GM21576 (cell line): Measurements from ENCODE around the gene PACRGL.

Experiments used
- ATAC-seq: cut with Tn5 transposase; IDR thresholded peaks from one replicate; pipeline ENCODE4 v1.9.1; 2021; ENCODE audit warnings: mild to moderate bottlenecking, moderate library complexity; ENCODE audit not compliant: unreplicated experiment

Gene PACRGL

DNA sequence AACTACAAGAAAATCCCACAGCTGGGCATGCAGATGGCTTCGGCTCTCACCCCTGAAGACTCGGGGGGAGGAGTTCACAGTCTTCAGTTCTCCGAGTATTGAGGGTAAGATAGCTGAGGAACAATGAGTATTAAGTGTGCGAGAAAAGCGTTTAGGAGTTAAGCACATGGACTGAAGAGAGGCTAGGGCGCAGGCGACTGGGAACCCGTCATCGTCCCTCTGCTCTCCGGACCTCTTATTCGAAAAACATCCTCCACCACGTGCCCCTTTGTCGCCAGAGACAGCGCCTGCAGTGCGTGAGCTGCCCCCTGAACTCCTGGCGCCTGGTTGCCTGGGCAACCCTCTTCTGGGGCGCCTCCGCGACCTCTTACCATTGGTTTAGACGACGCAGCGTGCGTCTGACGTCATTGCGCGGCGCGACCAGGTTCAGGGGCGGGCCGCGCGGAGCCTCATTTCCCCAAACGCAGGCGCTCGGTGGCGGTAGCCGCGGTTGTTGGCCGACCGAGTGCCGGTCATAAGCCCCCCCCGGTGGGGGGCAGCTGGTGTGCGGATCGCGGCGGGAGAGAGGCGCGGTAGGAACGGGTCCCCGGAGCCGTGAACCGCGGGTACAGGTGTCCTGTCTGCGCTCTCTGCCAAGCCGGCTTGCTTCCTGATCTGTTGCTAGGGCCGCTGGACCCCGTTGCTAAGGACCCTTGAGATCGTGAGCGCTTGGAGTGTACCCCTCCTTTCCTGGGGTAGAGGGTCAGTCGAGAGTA, at the start of gene PACRGL:
Gene PACRGL (plus strand): TSS at position 452 of the 755 bp plus-strand sequence. CDS start 4,024 bp downstream, outside the sequence.
- ATAC-seq = peak; percentile 100

DNA sequence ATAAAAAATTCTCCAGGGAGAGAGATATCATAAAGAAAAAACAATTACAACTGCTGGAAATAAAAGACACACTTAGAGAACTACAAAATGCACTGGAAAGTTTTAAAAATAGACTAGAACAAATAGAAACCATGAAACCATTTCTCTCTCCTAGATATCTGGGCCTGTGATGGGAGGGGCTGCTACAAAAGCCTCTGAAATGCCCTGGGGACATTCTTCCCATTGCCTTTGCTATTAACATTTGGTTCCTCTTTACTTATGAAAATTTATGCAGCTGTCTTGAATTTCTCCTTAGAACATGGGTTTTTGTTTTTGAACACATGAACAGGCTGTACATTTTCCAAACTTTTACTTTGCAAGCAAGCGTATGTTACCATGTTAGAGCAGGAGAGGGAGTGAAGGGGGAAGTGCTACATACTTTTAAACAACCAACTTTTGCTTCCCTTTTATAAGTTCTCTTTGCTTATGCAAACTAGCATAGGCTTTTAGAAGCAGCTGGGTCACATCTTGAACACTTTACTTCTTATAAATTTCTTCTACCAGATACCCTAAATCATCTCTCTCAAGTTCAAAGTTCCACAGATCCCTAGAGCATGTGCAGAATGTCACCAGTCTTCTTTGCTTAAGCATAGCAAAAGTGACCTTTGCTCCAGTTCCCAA, 47.9 kb upstream of the PACRGL start:
- ATAC-seq = no peak

DNA sequence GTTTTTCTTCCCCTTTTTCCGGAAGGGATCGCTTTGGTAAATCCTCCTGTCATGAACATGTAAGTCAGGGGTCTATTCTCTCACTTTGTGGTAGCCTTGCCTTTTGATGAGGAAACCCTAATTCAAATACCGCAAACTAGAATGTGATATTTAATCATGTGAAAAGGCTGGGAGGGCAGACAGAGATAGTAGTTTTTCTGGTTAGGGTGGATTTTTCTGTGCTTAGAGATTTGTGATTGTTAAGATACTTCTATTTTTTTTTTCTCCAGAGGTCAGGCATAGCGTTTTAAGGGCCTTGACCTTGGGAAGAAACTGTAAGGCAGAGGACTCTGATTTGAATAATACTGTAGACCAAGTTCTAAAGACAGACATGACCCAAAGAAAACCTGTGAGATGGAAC, 41.8 kb upstream of the PACRGL start:
- ATAC-seq = no peak

DNA sequence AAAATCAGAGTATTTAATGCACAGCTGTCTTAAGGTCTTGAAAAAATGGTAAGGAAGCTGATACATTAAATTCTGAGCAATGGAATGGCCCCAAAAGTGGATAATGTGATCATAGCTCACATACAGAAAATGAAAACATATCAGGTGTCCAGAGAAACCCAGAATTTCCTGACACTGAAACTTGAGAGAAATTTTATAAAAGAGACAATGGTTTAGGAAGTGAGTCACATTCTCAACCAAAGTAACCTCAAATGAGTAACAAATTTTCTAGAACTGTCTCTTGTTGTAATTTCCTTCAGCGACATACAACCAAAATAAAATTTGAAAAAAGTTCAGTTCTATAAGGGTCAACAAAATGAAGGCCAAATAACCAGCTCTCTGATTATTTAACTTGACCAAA, 37.4 kb upstream of the PACRGL start:
- ATAC-seq = no peak

DNA sequence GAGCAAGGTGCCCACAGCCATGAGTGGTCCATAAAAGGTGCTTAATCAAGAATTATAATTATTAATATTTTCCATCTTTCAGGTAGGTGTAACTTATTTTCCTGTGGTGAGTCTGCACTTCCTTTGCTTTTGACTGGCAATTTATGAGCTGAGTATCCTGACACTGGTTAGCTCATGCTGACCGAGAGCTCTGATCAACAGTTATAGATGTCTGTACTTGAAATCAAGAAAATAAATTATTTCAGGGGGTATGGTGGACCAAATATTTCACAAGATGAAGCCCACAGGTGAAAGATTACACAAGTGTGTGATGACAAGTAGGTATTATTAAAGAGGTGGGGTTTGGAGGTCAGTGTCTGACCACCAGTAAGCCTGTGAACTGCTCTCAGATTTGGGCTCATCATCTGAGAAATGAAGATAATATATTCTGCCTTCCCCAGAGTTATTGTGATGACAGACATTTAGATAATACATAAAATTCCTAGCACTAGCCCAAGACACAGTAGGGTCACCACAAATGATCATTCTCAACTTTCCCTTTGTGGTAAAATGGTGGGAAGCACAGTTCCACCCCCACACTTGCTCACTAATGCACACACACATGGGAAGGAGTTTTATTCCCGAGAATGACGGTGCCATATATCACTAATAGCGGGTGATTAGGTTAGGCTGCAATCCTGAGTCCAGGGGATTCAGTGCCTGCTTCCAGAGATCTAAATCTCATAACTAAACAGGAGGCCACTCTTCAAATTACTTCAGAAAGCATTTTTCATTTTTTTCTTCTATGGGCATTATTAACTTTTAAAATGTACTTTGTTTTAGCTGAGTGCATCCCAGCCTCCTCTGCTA, 34.0 kb upstream of the PACRGL start:
- ATAC-seq = no peak

DNA sequence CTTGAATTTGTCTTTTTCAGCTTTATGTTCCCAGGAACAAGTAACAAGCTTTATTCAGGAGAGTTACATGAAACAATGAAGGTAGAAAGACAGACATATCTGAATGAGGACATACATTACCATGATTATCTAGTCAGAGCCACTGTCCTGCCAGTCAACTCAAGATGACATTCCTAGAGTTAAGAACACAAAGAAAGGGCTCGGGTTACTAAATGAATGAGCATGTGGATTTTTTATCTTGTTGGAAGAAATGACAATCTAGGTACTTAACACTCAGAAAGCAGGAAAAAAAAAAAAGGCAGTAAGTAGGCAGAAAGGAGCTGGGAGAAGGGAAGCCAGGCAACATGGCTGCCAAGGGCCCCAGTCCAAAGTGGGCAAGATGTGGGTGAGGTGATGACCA, 28.0 kb upstream of the PACRGL start:
- no peak for ATAC-seq

DNA sequence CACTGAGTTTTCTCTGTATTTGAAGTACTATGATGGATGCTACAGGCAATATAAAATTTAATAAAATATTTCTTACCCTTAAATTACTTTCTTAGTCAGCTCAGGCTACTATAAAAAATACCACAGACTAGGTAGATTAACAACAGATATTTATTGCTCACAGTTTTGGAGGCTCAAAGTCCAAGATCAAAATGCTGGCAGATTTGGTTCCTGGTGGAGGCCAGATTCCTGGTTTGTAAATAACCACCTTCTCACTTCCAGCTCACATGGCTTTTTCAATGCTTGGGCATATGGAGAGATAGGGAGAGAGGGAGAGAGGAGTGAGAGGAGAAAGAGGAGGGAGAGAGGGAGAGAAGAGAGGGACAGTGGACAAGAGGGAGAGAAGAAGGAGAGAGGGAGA, 24.5 kb upstream of the PACRGL start:
- ATAC-seq = no peak

DNA sequence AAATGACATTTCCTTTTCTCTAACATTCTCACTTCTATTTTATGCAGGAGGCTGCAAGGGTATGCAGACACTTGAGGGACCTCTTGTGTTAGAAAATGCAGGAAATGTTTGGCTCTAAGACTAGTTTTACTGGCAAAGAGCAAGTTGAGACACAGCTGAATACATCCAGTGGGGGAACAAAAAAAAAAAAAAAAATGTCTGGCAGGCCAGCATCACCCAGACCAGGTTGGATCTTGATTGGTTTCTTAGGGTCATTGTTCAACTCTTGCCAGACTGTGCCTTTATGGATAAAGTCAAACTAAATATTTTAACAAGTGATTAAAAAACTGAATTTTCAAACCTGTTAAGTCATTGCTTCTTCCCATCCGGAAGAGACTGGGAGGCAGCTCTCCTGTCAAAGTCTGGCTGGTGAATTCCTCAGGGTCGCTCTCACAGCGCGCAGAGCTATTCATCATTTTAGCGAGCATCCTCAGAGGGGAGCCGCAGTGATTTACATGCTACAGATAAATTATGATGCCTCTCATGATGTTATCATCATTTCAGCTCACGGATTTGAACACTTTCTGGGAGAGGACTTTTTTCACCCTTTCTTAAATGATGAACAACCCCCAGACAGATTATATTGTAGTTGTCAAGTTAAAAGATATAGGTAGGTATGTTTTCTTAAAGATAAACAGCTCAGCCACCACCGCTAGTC, 23.6 kb upstream of the PACRGL start:
- no peak for ATAC-seq

DNA sequence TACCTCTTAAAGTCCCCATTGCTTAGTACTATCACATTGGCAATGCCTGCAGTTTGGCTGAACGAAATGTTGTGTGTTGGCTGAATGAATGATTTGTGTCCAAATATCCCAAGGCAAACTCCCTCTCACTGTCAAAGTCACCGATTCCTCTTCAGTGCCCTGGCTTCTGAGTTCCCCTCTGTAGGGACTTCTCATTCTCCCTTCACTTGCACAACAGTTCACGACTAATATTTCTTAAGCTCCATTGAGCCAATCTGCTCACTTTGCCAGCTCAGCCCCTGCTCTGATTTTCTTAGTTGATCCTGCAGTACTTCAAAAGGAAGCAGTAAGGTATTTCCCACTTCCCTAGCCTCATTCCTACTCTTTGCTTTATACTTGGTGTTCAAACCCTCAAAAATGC, 21.9 kb upstream of the PACRGL start:
- ATAC-seq = no peak

DNA sequence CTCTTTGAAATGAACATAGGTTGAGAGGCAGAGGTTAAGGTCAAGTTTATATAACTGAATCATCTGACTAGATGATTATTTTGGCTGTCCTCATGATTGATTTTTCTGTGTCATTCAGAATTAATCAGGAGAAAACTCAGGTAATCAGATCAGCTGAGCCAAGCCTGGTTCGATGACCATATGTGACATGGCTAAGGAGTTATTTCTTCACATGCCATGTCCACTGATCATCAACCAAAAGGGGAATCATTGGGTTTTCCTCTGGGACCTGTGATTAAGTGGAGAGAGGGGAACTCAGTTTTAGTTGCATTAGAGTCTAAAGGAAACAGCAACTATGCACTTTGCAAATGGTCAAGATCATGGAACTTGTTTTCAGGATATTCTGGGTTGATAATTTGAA, 20.3 kb upstream of the PACRGL start:
- ATAC-seq = no peak

DNA sequence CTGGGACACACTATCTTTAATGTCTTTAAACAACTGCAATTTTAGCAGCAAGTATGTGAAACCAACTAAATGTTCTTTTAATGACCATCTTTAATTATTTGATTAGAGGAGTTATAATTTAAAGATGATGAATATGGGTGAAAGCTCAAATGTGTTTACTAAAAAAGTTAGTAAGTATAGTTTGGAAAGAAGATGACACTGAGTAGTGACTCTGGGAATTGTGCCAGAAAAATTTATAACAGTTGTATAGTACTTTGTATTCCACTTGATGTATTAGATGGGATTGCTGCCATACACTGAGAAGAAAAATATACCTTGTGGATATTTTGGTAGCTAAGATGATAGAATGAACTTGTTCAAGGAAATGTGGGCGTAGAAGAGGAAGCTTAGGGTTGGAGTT, 19.5 kb upstream of the PACRGL start:
- ATAC-seq = no peak

DNA sequence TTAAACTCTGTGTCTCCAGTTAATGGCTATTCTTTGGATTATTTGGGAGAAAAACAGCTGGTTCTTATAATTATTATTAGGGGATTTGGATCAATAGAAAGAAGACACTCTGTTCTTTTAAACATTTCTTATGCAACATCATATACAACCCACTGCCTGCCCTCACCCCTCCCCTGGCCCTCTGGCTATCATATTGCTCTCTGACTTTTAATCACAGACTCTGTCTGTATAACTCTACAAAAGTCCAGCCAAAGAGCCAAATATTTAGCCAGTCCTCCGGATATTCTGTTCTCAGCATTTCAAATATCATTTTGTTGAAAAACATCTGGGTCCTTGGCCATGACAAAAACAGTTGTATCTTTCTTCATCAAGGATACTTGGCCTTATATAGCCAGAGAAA, 19.0 kb upstream of the PACRGL start:
- ATAC-seq = no peak

DNA sequence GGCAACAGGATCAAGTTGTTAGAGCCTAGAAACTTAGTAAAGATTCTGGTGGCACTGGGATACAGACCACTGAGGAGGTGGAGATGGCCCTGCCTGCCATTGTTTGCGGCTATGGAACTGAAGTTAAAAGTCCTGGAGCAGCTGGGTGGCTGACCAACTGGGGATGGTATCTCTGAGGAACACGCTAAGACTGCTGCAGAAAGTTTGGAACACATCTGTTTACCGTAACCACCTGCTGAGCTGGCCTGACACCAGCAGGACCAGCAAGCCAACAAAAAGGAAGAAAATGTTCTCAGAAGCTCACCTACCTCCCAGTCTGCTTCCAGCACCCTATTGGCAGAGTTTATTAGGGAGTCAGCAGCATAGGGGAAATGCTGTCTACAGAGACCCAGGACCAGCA, 17.4 kb upstream of the PACRGL start:
- no peak for ATAC-seq

DNA sequence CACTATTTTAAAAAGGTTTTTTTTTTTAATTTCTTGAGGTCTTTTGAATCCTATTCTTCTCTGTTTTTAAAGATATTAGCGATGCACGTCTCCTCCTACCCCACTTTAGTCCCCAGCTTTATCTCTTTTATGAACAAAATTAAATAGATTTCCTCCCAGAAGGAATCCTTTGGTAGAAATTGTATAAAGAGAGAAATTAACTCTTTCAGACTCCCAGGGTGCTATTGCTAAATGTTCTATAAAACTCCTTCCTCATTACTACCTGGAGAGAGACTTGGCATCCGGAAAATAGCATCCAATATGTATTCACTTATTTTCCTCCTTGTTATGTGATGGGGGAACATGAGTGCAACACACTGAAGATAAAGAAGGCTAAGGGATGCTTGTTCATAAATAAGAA, 16.5 kb upstream of the PACRGL start:
- ATAC-seq = no peak

DNA sequence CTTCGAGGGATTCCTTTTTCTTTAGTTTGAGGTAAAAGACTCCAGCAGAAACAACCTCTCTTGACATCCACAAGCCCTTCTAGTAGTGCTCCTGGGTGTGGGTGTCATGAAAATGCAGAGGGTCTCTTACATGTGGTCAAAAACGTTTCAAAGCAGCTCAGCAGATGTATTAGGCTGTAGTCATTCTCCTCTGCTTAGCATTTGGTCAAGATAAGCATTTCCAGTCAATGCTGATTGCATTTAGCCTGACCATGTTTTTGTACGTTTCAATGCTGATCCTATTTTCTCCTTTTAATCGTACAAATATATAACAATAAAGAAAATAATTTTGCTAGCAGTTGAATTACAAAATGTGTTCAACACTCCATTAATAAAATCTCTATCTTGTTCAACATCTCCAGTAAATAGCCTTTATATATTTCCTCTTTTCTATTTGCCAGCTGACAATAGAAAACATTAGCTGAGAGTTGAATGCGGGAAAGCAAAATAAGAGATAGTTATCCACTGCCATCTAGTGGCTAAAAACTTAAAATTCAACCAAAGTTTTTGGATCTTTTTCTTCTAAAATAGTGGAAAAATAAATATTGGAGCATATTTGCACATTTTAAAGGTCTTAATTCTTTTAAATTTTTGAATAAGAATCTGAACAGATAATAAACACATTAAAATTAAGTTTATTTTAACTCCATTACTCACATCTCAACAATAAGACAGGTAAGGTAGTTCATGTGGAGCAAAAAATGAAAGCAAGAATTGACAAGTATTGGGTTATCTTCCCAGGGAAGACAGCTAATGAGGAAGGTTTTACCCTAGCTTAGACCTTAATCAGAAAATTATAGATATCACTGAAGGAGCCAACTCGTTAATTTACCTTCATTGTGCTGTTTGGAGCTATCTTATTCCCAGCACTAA, 15.2 kb upstream of the PACRGL start:
- no peak for ATAC-seq

DNA sequence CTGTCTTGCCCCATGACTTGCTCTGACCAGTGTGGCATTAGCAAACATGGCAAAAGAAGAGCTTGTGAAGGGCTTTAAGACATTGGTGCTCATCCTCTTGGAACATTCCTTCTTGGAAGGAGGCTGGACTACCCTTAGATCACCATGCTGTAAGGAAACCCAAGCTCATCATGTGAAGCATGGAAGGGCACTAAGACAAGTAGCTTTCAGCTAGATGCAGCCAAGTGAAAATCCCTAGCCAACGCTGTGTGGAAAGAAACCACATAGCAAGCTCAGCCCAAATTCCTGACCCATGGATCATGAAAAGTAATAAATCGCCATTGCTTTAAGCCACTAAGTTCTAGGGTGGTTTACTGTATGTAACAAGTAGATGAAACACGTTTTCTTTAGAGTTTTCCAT, 12.4 kb upstream of the PACRGL start:
- no peak for ATAC-seq

DNA sequence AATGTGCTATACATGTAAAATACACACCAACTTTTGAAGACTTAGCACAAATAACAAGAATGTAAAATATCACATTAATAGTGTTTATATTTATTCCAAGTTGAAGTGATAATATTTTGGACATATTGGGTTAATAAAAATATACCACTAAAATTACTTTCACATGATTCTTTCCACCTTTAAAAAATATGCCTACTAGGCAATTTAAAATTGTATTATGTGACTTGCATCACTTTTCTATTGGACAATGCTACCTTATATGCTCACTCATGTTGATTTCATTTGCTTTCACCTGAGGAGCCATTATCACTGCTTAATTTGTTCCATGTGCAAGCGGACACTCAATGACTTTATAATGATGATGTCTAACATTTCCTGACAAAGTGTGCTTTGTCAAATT, 3.4 kb upstream of the PACRGL start:
- no peak for ATAC-seq

DNA sequence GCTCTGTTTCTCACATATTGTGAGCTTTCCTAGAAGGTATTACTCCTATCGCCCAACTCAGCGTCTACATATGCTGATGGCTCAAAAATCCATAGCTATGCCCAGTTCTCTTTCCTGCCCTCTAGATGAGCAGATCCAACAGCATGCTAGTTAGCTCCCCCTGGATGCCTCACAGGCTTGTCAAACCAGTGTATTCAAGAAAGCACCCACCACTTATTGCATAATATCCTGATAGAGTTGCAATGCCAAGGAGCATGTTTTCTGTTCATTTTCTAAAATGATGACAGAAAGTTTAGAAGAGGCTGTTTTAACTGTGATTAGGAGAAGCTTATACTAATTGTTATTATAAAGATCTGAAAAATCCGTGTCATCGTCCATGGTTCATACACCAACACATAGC, 1.9 kb upstream of the PACRGL start:
- no peak for ATAC-seq

DNA sequence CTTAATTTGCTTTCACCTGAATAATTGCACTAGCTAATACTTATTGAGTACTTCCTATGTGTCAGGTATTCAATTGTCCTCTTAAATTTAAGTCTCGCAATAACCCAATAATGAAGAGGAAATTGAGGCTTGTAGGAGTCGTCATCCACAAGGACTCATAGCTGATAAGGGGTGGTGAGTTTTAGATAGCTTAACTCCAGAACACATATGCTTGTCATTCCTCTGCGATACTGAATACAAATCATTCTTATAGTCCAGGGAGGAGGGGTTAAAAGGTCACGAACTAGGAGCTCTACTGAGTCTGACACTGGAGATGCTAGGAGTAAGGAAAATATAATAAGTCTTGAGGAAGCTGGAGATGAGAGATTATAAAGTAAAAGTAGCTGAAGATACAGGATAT, 1.4 kb upstream of the PACRGL start:
- ATAC-seq = no peak

DNA sequence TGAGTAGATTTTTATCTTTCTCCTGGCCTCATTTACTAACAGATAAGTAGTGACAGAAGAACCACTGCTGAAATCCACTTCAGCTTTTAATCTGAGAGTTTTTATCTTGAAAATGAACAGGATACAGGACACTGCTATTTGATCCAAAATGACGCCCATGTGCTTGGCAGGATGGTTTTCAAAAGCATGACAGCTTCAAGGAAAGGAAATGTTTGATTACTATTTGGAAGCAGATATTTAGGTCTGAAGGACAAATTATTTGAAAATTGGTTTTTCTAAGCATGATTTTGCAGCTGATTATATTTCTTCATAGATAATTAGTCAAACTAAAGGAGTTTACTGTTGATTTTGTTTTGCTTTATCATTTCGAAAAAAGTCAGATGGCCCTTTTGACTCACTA, 11.1 kb downstream of the PACRGL start:
- ATAC-seq = no peak
